ENCODE measurements around the gene ULK4.

DNA sequence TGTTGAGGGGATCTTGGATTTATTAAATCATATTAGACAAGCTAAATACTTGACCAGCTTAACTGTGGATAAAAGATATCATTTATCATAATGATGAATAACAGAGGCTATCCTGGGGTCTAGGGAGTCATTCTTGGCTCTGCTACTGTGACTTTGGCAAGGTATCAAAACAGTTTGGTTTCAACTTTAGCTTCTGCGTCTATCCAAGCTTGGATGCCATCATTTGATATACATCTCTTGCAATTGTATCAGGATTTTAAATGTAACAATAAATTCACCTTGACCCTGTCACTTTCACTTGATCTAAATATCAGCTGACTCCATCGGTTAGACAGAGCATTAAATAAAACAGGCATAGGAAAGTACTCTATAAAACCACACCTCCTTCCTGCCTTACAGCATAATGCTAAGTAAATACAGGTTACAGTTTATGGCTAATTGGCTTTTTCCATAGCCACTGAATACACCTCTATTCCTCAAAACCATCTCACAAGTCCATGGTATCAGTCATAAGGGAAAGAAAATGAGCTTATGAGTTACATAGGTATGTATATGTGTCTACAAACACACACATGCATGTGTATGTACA lies 499.7 kb downstream of the ULK4 start:
- TF ChIP-seq CREB1 (IDR thresholded peaks at IDR 0.05) (no peak), CREB1 (CRISPR knock-in tag; IDR thresholded peaks at IDR 0.05) (no peak)
- TF ChIP-seq, protein P1, sequence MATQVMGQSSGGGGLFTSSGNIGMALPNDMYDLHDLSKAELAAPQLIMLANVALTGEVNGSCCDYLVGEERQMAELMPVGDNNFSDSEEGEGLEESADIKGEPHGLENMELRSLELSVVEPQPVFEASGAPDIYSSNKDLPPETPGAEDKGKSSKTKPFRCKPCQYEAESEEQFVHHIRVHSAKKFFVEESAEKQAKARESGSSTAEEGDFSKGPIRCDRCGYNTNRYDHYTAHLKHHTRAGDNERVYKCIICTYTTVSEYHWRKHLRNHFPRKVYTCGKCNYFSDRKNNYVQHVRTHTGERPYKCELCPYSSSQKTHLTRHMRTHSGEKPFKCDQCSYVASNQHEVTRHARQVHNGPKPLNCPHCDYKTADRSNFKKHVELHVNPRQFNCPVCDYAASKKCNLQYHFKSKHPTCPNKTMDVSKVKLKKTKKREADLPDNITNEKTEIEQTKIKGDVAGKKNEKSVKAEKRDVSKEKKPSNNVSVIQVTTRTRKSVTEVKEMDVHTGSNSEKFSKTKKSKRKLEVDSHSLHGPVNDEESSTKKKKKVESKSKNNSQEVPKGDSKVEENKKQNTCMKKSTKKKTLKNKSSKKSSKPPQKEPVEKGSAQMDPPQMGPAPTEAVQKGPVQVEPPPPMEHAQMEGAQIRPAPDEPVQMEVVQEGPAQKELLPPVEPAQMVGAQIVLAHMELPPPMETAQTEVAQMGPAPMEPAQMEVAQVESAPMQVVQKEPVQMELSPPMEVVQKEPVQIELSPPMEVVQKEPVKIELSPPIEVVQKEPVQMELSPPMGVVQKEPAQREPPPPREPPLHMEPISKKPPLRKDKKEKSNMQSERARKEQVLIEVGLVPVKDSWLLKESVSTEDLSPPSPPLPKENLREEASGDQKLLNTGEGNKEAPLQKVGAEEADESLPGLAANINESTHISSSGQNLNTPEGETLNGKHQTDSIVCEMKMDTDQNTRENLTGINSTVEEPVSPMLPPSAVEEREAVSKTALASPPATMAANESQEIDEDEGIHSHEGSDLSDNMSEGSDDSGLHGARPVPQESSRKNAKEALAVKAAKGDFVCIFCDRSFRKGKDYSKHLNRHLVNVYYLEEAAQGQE (IDR thresholded peaks at IDR 0.05; ENCODE audit: borderline replicate concordance): no peak
- TF ChIP-seq, protein P1 (CRISPR knock-in tag; IDR thresholded peaks at IDR 0.05; ENCODE audit: low read depth): no peak

Data from K562 (cell line).